BLaER1 treated with 17β-estradiol and CSF1 and Interleukin-3, amounts not matched to agents 10 nM and 100 nM (cell line): ENCODE measurements around the gene FGD2.

ENCODE experiments used
- H3K27ac ChIP-seq, 11 experiments: shearing (Covaris generic); formaldehyde crosslinking; 2 replicates each; pipeline ENCODE4 v1.8.1; 2022
- H3K27me3 ChIP-seq, 11 experiments: shearing (Covaris generic); formaldehyde crosslinking; 2 replicates each; pipeline ENCODE4 v1.8.1; 2022
- H3K36me3 ChIP-seq, 11 experiments: shearing (Covaris generic); formaldehyde crosslinking; 2 replicates each; pipeline ENCODE4 v1.8.1; 2022
- H3K4me1 ChIP-seq, 10 experiments: shearing (Covaris generic); formaldehyde crosslinking; 2 replicates each; pipeline ENCODE4 v1.8.1; 2022
- H3K4me2 ChIP-seq, 11 experiments: shearing (Covaris generic); formaldehyde crosslinking; 2 replicates each; pipeline ENCODE4 v1.8.1; 2022
- H3K4me3 ChIP-seq, 10 experiments: shearing (Covaris generic); formaldehyde crosslinking; 2 replicates each; pipeline ENCODE4 v1.8.1; 2022
- H3K9ac ChIP-seq, 11 experiments: shearing (Covaris generic); formaldehyde crosslinking; 2 replicates each; pipeline ENCODE4 v1.8.1; 2022
- H3K9me3 ChIP-seq, 11 experiments: shearing (Covaris generic); formaldehyde crosslinking; replicated peaks in 1 of 11; 2 replicates each; pipeline ENCODE4 v1.8.1; 2022
- H4K20me1 ChIP-seq, 11 experiments: shearing (Covaris generic); formaldehyde crosslinking; 2 replicates each; pipeline ENCODE4 v1.8.1; 2022
- Cebpa-rat ChIP-seq, 11 experiments: shearing (Covaris generic); IDR thresholded peaks; 2 replicates each; pipeline ENCODE4 v1.8.1; 2022

Gene FGD2

DNA sequence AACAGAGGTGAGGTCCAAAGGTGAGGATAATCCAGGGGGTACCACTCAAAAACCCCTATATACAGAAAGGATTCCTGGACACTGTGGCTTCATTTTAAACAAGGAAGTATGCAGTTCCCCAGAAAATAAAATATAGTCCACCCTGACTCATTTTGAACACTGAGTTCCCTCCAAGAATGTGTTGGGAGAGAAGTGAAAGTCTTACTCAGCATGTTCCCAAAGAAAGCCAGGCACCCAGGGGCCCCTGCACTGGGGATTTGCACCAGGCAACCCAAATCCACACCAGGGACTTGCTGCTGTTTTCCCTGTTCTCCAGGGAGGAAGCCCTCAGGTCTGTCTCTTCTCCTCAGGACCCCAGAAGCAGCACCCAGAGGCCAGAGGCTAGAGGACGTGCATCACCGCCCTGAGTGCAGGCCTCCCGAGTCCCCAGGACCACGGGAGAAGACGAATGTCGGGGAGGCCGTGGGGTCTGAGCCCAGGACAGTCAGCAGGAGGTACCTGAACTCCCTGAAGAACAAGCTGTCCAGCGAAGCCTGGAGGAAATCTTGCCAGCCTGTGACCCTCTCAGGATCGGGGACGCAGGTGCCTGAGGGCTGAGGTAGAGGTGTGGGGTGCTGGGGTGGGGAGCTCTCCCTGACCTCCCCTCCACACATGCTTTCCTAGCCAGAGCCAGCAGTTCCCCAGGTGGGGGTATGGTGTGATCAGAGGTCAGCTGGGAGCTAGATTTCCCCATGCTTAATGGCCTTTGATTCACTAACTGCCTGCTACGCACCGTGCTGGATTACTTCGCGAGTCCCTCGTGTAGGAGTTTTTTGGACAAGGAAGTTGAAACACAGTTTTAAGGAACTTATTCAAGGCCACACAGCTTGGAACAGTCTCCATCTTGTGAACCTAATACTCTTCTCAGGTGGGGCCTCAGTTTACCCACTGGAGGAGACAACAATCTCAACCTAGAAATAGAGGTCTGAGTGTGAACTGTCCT, 3.3 kb downstream of the FGD2 start:
- peak overlapping the region in 5 of 10 experiments; percentile 13 to 68 (median 60); a peak in 7 of 20 replicates for H3K4me3 ChIP-seq
- H3K27me3 ChIP-seq, result no peaks in the 10 kb centered on the region
- H3K27ac ChIP-seq, result peak overlapping the region in 5 of 11 experiments; percentile 35 to 80 (median 73); a peak in 9 of 22 replicates
- peak overlapping the region in 6 of 11 experiments; percentile 1 to 72 (median 54); a peak in 7 of 22 replicates for H3K9ac ChIP-seq
- H3K4me2 ChIP-seq, result peak overlapping the region; percentile 86 to 99 (median 96)
- no peaks in the 10 kb centered on the region for H3K9me3 ChIP-seq
- H4K20me1 ChIP-seq, result peaks cover 0 to 45% (median 0%) of the 10 kb centered on the region in 11 experiments; a peak in 4 of 22 replicates
- H3K36me3 ChIP-seq, result peaks cover 0 to 48% (median 0%) of the 10 kb centered on the region in 11 experiments; a peak in 7 of 22 replicates
- no peak for TF ChIP-seq Cebpa-rat (IDR thresholded peaks at IDR 0.05)
- H3K4me1 ChIP-seq, result peaks cover 63 to 87% (median 81%) of the 10 kb centered on the region in 10 experiments

DNA sequence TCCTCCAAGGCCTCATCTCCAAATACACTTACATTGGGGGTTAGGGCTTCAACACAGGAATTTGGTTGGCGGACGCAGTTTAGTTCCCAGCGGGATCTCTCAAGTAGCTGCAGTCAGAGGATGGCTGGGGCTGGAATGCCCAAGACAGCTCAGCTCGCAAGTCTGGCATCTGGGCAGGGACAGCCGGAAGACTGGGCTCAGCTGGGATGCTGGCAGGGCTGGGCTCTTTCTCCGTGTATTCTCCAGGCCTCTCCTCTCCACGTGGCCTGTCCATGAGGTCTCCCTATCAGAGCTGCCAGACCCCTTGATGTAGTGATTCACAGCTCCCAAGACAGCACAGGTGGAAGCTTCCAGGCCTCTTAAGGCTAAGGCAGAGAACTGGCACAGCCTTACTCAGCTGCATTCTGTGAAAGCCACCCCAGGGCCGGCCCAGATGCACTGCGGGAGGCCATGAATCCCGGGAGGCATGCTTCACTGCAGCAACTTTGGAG, 5.0 kb downstream of the FGD2 start:
- Histone ChIP-seq H3K9ac (no peak overlapping the region; a peak in 1 of 22 replicates), H4K20me1 (peaks cover 0 to 45% (median 0%) of the 10 kb centered on the region in 11 experiments; a peak in 4 of 22 replicates), H3K4me3 (no peak overlapping the region), H3K36me3 (peaks cover 0 to 65% (median 0%) of the 10 kb centered on the region in 11 experiments; a peak in 7 of 22 replicates), H3K4me1 (peaks cover 47 to 70% (median 64%) of the 10 kb centered on the region in 10 experiments), H3K27me3 (no peaks in the 10 kb centered on the region), H3K4me2 (peak overlapping the region in 6 of 11 experiments; percentile 5 to 98 (median 93); a peak in 9 of 22 replicates), H3K9me3 (no peaks in the 10 kb centered on the region), H3K27ac (no peak overlapping the region)
- TF ChIP-seq Cebpa-rat (IDR thresholded peaks at IDR 0.05), result no peak

DNA sequence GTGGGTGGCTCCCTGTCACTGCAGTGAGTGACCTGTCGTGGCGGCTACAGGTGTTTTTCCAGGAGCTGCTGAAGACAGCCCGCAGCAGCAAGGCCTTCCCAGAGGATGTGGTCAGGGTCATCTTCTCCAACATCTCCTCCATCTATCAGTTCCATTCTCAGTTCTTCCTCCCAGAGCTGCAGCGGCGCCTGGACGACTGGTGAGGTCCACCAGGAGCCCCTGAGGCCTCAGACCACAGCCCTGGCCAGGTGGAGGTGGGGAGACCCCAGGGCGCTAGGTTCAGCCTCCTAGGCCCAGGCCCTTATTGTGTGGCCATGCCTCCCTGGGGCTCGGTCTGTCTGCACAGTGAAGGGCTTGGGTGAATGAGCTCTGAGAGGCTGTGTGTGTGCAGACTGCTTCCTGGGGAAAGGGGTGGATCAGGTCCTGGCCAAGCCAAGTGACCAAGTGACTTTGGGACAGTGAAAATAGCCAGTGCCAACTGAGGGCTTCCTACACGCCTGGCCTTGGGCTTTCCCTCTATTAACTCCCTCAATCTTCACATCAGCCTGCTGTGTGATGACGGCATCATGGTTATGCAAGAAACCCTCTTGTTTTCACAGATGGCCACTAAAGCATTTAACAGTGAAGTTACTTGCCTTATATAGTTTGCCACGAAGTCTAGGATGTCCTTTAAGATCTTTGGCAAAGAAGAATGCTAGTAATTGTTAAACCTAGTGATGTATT, 6.4 kb downstream of the FGD2 start:
- peaks cover 33 to 58% (median 51%) of the 10 kb centered on the region in 10 experiments for H3K4me1 ChIP-seq
- no peak for TF ChIP-seq Cebpa-rat (IDR thresholded peaks at IDR 0.05)

DNA sequence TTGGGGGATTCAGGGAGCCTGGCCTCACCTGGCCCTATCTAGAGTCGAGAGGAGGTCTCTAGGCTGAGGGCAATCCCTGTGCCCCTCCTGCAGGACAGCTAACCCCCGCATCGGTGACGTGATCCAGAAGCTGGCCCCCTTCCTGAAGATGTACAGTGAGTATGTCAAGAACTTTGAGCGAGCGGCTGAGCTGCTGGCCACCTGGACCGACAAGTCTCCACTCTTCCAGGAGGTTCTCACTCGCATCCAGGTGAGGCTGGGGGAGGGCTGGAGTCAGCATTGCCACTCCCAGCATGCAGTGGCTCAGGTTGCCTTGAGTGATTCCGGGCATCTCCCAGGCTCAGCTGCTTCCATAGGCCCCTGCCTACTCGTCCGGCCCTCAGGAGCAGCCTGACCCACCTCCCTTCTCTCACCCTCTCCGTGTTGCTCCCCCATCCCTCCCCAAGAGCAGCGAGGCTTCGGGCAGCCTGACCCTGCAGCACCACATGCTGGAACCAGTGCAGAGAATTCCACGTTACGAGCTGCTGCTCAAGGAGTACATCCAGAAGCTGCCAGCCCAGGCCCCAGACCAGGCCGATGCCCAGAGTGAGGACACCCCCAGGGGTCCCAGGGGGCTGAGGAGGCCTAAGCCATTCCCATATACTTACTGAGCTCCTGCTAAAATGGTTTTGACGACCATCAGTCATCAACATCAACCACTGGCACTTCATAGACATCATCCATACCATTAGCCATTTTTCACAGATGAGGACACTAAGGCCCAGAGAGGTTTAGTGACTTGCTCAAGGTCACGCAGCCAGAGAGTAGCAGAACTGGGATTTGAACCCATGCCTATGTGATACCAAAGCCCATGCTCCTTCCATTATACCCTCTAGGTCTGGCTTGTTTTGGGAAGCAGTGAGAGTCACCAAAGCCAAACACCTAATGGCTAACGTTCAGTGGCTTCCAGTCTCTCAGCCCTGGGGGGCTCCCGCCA, 8.3 kb downstream of the FGD2 start:
- Histone ChIP-seq H4K20me1 (peaks cover 0 to 42% (median 0%) of the 10 kb centered on the region in 11 experiments; a peak in 3 of 22 replicates), H3K4me2 (no peak overlapping the region), H3K27ac (no peak overlapping the region; a peak in 1 of 22 replicates), H3K9me3 (no peaks in the 10 kb centered on the region), H3K4me3 (no peak overlapping the region), H3K27me3 (no peaks in the 10 kb centered on the region), H3K4me1 (peaks cover 30 to 58% (median 47%) of the 10 kb centered on the region in 10 experiments), H3K9ac (no peak overlapping the region), H3K36me3 (peaks cover 0 to 85% (median 0%) of the 10 kb centered on the region in 11 experiments; a peak in 7 of 22 replicates)
- TF ChIP-seq Cebpa-rat (IDR thresholded peaks at IDR 0.05), result no peak

More for the DNA sequence above, 6.4 kb downstream of the FGD2 start:
- peak overlapping the region in 2 of 11 experiments; percentile 10 to 11; a peak in 2 of 22 replicates for H3K9ac ChIP-seq
- H3K27ac ChIP-seq, result no peak overlapping the region; a peak in 1 of 22 replicates
- no peak overlapping the region for H3K4me3 ChIP-seq
- H4K20me1 ChIP-seq, result peaks cover 0 to 45% (median 0%) of the 10 kb centered on the region in 11 experiments; a peak in 4 of 22 replicates
- no peaks in the 10 kb centered on the region for H3K9me3 ChIP-seq
- peaks cover 0 to 76% (median 0%) of the 10 kb centered on the region in 11 experiments; a peak in 7 of 22 replicates for H3K36me3 ChIP-seq
- H3K27me3 ChIP-seq, result no peaks in the 10 kb centered on the region
- peak overlapping the region in 10 of 11 experiments; percentile 27 to 98 (median 46); a peak in 17 of 22 replicates for H3K4me2 ChIP-seq

DNA sequence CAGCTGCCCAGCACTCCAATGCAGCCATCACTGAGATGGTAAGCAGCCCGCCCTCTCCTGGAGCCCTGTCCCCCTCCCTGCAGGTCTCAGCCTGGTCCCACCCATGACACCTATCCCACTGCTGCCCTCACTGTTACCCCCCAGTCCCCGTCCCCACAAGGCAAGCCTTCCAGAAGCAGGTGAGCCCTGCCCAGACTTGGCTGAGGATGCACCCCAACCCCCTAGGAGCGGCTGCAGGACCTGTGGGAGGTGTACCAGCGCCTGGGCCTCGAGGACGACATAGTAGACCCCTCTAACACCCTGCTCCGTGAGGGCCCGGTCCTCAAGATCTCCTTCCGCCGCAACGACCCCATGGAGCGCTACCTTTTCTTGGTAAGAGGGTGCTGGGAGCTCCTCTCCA, 9.2 kb downstream of the FGD2 start:
- Histone ChIP-seq H3K4me1 (peaks cover 32 to 56% (median 47%) of the 10 kb centered on the region in 10 experiments), H3K9me3 (no peaks in the 10 kb centered on the region), H3K4me2 (no peak overlapping the region), H3K4me3 (no peak overlapping the region), H3K27me3 (no peaks in the 10 kb centered on the region), H3K9ac (no peak overlapping the region; a peak in 1 of 22 replicates), H3K27ac (no peak overlapping the region), H3K36me3 (peaks cover 0 to 85% (median 0%) of the 10 kb centered on the region in 11 experiments; a peak in 7 of 22 replicates), H4K20me1 (peaks cover 0 to 36% (median 0%) of the 10 kb centered on the region in 11 experiments; a peak in 2 of 22 replicates)
- TF ChIP-seq Cebpa-rat (IDR thresholded peaks at IDR 0.05), result no peak

DNA sequence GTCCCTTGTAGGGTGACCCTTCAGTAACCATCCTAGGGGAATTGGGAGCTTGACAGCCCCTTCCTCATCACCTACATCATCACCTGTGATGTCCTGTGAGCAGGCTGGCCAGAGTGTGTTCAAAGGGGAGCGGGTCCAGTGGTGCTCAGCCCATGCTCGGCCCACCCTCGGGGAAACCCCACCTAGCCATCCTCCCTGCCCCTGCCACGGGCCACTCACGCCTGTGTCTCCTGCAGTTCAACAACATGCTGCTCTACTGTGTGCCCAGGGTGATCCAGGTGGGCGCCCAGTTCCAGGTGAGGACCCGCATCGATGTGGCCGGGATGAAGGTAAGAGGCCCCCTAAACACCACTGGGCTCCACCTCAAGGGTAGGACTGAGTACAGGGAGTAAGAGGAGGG, 10.1 kb downstream of the FGD2 start:
- H3K4me2 ChIP-seq, result no peak overlapping the region
- H3K9ac ChIP-seq, result peak overlapping the region in 3 of 11 experiments; percentile 13 to 18 (median 14); a peak in 1 of 22 replicates
- peaks cover 32 to 47% (median 39%) of the 10 kb centered on the region in 10 experiments for H3K4me1 ChIP-seq
- H3K27ac ChIP-seq, result no peak overlapping the region
- peaks cover 0 to 86% (median 0%) of the 10 kb centered on the region in 11 experiments; a peak in 7 of 22 replicates for H3K36me3 ChIP-seq
- peaks cover 0 to 28% (median 0%) of the 10 kb centered on the region in 11 experiments; a peak in 2 of 22 replicates for H4K20me1 ChIP-seq
- H3K9me3 ChIP-seq, result no peaks in the 10 kb centered on the region
- TF ChIP-seq Cebpa-rat (IDR thresholded peaks at IDR 0.05), result no peak
- H3K4me3 ChIP-seq, result no peak overlapping the region
- no peaks in the 10 kb centered on the region for H3K27me3 ChIP-seq

DNA sequence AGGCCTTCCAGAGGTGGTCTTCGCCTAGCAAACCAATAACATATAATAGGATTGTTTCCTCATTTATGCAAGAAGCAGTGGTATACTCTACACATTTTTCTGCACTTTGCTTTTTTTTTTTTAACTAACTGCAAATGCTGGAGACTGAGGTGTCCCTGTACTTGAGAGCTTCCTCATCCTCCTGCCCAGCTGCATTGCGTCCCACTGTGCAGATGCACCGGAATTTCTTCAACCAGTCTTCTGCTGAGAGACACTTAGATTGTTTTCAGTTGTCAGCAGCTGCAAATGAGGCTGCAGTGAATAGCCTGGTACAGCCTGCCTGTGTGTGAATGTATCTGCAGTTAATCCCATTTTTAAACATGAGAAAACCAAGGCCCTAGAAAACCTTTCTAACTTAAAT, 11.5 kb downstream of the FGD2 start:
- Histone ChIP-seq H3K9me3 (no peaks in the 10 kb centered on the region), H3K9ac (peak overlapping the region in 4 of 11 experiments; percentile 11 to 47 (median 30); a peak in 5 of 22 replicates), H3K4me2 (peak overlapping the region in 4 of 11 experiments; percentile 43 to 57 (median 48); a peak in 4 of 22 replicates), H3K27me3 (no peaks in the 10 kb centered on the region), H3K4me1 (peaks cover 27 to 39% (median 34%) of the 10 kb centered on the region in 10 experiments), H3K36me3 (peaks cover 0 to 88% (median 0%) of the 10 kb centered on the region in 11 experiments; a peak in 7 of 22 replicates), H4K20me1 (peaks cover 0 to 14% (median 0%) of the 10 kb centered on the region in 11 experiments; a peak in 2 of 22 replicates), H3K27ac (no peak overlapping the region), H3K4me3 (no peak overlapping the region)
- TF ChIP-seq Cebpa-rat (IDR thresholded peaks at IDR 0.05), result no peak
